Fibroblast of lung (primary cell): ENCODE data around the gene PNPT1. TPM values are rescaled to one million over a fixed set of nuclear protein-coding genes. Genes with fewer than 3 reads are reported as not detected.

Source experiments
- DNase-seq, 2 donors: peaks; one replicate each; pipeline versions ENCODE4 v3.0.0 to v3.0.0-alpha.2; 2010; ENCODE audit warnings: low read depth in 2 of 2
- H2AFZ ChIP-seq: 2 replicates; pipeline ENCODE4 v1.5.1; 2012; ENCODE audit warnings: low read length, control low read depth, inconsistent platforms
- H3K27ac ChIP-seq: 2 replicates; pipeline ENCODE4 v1.5.1; 2011; ENCODE audit warnings: low read length, control low read depth; ENCODE audit not compliant: insufficient read depth
- H3K27me3 ChIP-seq: 2 replicates; pipeline ENCODE4 v1.5.1; 2011; ENCODE audit warnings: mild to moderate bottlenecking, low read length; ENCODE audit not compliant: control insufficient read depth, insufficient read depth
- H3K36me3 ChIP-seq: 2 replicates; pipeline ENCODE4 v1.5.1; 2011; ENCODE audit warnings: low read length; ENCODE audit not compliant: control insufficient read depth, insufficient read depth
- H3K4me1 ChIP-seq: 2 replicates; pipeline ENCODE4 v1.5.1; 2011; ENCODE audit warnings: low read length; ENCODE audit not compliant: control insufficient read depth, insufficient read depth; ENCODE audit errors: extremely low read depth
- H3K4me2 ChIP-seq: 2 replicates; pipeline ENCODE4 v1.5.1; 2011; ENCODE audit warnings: low read length, control low read depth; ENCODE audit not compliant: insufficient read depth; ENCODE audit errors: extremely low read depth
- H3K4me3 ChIP-seq, 4 experiments: fragments of 200-600 bp in 1 of 4; sonication (generic) in 1 of 4; replicated peaks in 1 of 4; 2 replicates each; pipeline ENCODE4 v1.5.1; 2011 to 2016; ENCODE audit warnings: low read length in 4 of 4, low read depth in 3 of 4, mild to moderate bottlenecking in 3 of 4, control low read depth in 2 of 4, inconsistent platforms in 1 of 4, mixed read lengths in 1 of 4; ENCODE audit not compliant: insufficient read depth in 1 of 4; ENCODE audit errors: control extremely low read depth in 1 of 4
- H3K79me2 ChIP-seq: 2 replicates; pipeline ENCODE4 v1.5.1; 2012; ENCODE audit warnings: mild to moderate bottlenecking, low read length, inconsistent platforms; ENCODE audit not compliant: control insufficient read depth, insufficient read depth
- H3K9ac ChIP-seq: 2 replicates; pipeline ENCODE4 v1.5.1; 2011; ENCODE audit warnings: mild to moderate bottlenecking, low read length, control low read depth; ENCODE audit not compliant: insufficient read depth
- H3K9me3 ChIP-seq: 2 replicates; pipeline ENCODE4 v1.5.1; 2012; ENCODE audit warnings: low read depth, low read length; ENCODE audit not compliant: control insufficient read depth, insufficient read depth
- H4K20me1 ChIP-seq: 2 replicates; pipeline ENCODE4 v1.5.1; 2011; ENCODE audit warnings: low read length; ENCODE audit not compliant: control insufficient read depth, insufficient read depth; ENCODE audit errors: extremely low read depth
- CTCF ChIP-seq, 2 donors: IDR thresholded peaks in 1 of 2; conservative IDR thresholded peaks in 1 of 2; 1 replicate in 1 of 2; 2 replicates in 1 of 2; pipeline ENCODE4 v1.5.1; 2011 to 2012; ENCODE audit warnings: low read length in 2 of 2, control low read depth in 1 of 2, inconsistent platforms in 1 of 2, low read depth in 1 of 2, mild to moderate bottlenecking in 1 of 2
- EZH2 ChIP-seq: IDR thresholded peaks from 2 replicates; pipeline ENCODE4 v1.5.1; 2012; ENCODE audit warnings: low read length, control low read depth, mild to moderate bottlenecking; ENCODE audit errors: missing control alignments
- polyA plus RNA-seq, 2 donors: library from polyadenylated mRNA; depleted of rRNA in 1 of 2; stranded (reverse) in 1 of 2; unstranded in 1 of 2; fragments of >200 nt; gene quantifications; 2 replicates each; pipeline ENCODE4 v1.2.1, GENCODE V29; 2011 to 2012; ENCODE audit warnings: missing spikeins in 1 of 2
- total RNA-seq: library from RNA; depleted of rRNA; stranded (reverse); fragments of >200 nt; gene quantifications from 2 replicates; pipeline ENCODE4 v1.2.1, GENCODE V29; 2014

PNPT1 gene
- total and polyA plus RNA-seq, 2 donors (not counting 1 experiment from before 2014, with no cell fraction given), result 13.1 to 14.2 TPM

- Histone ChIP-seq H3K79me2 (peaks cover 41% of the 10 kb centered on the region), H3K27ac (no peak overlapping the region), H3K9ac (no peak overlapping the region), H3K4me2 (no peak overlapping the region), H3K4me1 (no peaks in the 10 kb centered on the region), H3K36me3 (peaks cover 3% of the 10 kb centered on the region), H3K4me3 (no peak overlapping the region), H4K20me1 (no peaks in the 10 kb centered on the region), H3K27me3 (no peaks in the 10 kb centered on the region), H2AFZ (no peak overlapping the region), H3K9me3 (no peaks in the 10 kb centered on the region)
- no peak for DNase-seq
- no peak for TF ChIP-seq EZH2
- TF ChIP-seq CTCF (conservative IDR thresholded peaks at IDR 0.05 in 1 of 2, IDR thresholded peaks at IDR 0.05 in 1 of 2; ENCODE audit: low read depth in 1 of 2, low read length in 2 of 2), result no peak
These were observed 83.6 kb downstream of the PNPT1 start for GRCh38 chr2:55609938-55610578.

GRCh38 chr2:55609193-55609794 lies 84.3 kb downstream of the PNPT1 start:
- H3K36me3 ChIP-seq, result peaks cover 3% of the 10 kb centered on the region
- peaks cover 37% of the 10 kb centered on the region for H3K79me2 ChIP-seq
- peaks cover 1% of the 10 kb centered on the region for H3K4me1 ChIP-seq
- no peak overlapping the region for H3K4me3 ChIP-seq
- no peak overlapping the region for H3K27ac ChIP-seq
- H3K9ac ChIP-seq, result no peak overlapping the region
- H3K9me3 ChIP-seq, result no peaks in the 10 kb centered on the region
- H3K27me3 ChIP-seq, result no peaks in the 10 kb centered on the region
- TF ChIP-seq EZH2 (no peak), CTCF (conservative IDR thresholded peaks at IDR 0.05 in 1 of 2, IDR thresholded peaks at IDR 0.05 in 1 of 2; ENCODE audit: low read depth in 1 of 2, low read length in 2 of 2) (no peak)
- DNase-seq, result no peak
- no peak overlapping the region for H2AFZ ChIP-seq
- H4K20me1 ChIP-seq, result no peaks in the 10 kb centered on the region
- no peak overlapping the region for H3K4me2 ChIP-seq

- no peak overlapping the region for H3K27ac ChIP-seq
- DNase-seq, result no peak
- H4K20me1 ChIP-seq, result no peaks in the 10 kb centered on the region
- no peak overlapping the region for H3K4me3 ChIP-seq
- TF ChIP-seq CTCF (conservative IDR thresholded peaks at IDR 0.05 in 1 of 2, IDR thresholded peaks at IDR 0.05 in 1 of 2; ENCODE audit: low read depth in 1 of 2, low read length in 2 of 2), result no peak
- no peak for TF ChIP-seq EZH2
- H3K9ac ChIP-seq, result no peak overlapping the region
- no peaks in the 10 kb centered on the region for H3K9me3 ChIP-seq
- H3K4me2 ChIP-seq, result no peak overlapping the region
- H3K36me3 ChIP-seq, result peaks cover 3% of the 10 kb centered on the region
- H3K27me3 ChIP-seq, result no peaks in the 10 kb centered on the region
- H3K4me1 ChIP-seq, result peaks cover 5% of the 10 kb centered on the region
- no peak overlapping the region for H2AFZ ChIP-seq
- H3K79me2 ChIP-seq, result peaks cover 36% of the 10 kb centered on the region
These were observed 85.9 kb downstream of the PNPT1 start for GRCh38 chr2:55607717-55608116.
